IMR-90 (cell line): ENCODE measurements around the gene TMEM38A.

ENCODE experiments used
- BHLHE40 ChIP-seq: fragments of 150-350 bp; IDR thresholded peaks from 2 replicates; pipeline ENCODE4 v1.6.1; 2016; ENCODE audit warnings: mild to moderate bottlenecking, low read depth, low read length
- CEBPB ChIP-seq: IDR thresholded peaks from 2 replicates; pipeline ENCODE4 v1.6.1; 2012; ENCODE audit warnings: low read depth, low read length, improper control_type of control experiment
- CHD1 ChIP-seq: IDR thresholded peaks from 2 replicates; pipeline ENCODE4 v1.6.1; 2012; ENCODE audit warnings: low read depth, low read length, improper control_type of control experiment
- CTCF ChIP-seq: conservative IDR thresholded peaks from 2 replicates; pipeline ENCODE4 v1.5.1; 2012; ENCODE audit warnings: mild to moderate bottlenecking, low read depth, low read length, improper control_type of control experiment
- ELK1 ChIP-seq: fragments of 150-350 bp; IDR thresholded peaks from 2 replicates; pipeline ENCODE4 v1.6.1; 2016; ENCODE audit warnings: low read depth, mild to moderate bottlenecking, low read length, moderate library complexity, borderline replicate concordance
- FOS ChIP-seq: fragments of 150-350 bp; IDR thresholded peaks from 2 replicates; pipeline ENCODE4 v1.6.1; 2016; ENCODE audit warnings: low read depth, low read length
- MAFK ChIP-seq: IDR thresholded peaks from 2 replicates; pipeline ENCODE4 v1.6.1; 2012; ENCODE audit warnings: low read depth, low read length, improper control_type of control experiment
- MXI1 ChIP-seq: IDR thresholded peaks from 2 replicates; pipeline ENCODE4 v1.6.1; 2012; ENCODE audit warnings: low read depth, mild to moderate bottlenecking, low read length, moderate library complexity, borderline replicate concordance
- POLR2A ChIP-seq: IDR thresholded peaks from 2 replicates; pipeline ENCODE4 v1.6.1; 2012; ENCODE audit warnings: mild to moderate bottlenecking, low read depth, low read length
- RAD21 ChIP-seq: IDR thresholded peaks from 2 replicates; pipeline ENCODE4 v1.6.1; 2012; ENCODE audit warnings: low read length, improper control_type of control experiment
- RCOR1 ChIP-seq: IDR thresholded peaks from 2 replicates; pipeline ENCODE4 v1.6.1; 2012; ENCODE audit warnings: mild to moderate bottlenecking, low read length, improper control_type of control experiment; ENCODE audit not compliant: insufficient replicate concordance
- RFX5 ChIP-seq: IDR thresholded peaks from 2 replicates; pipeline ENCODE4 v1.8.0; 2012; ENCODE audit warnings: low read depth, mild to moderate bottlenecking, low read length, moderate library complexity
- SMC3 ChIP-seq: fragments of 150-350 bp; IDR thresholded peaks from 2 replicates; pipeline ENCODE4 v1.6.1; 2016; ENCODE audit warnings: low read depth, mild to moderate bottlenecking, antibody characterized with exemption, low read length, moderate library complexity
- USF2 ChIP-seq: fragments of 150-350 bp; IDR thresholded peaks from 2 replicates; pipeline ENCODE4 v1.6.1; 2017; ENCODE audit warnings: mild to moderate bottlenecking, antibody characterized with exemption, low read length, low read depth

- no peak for TF ChIP-seq CTCF
- no peak for TF ChIP-seq POLR2A
- no peak for TF ChIP-seq RCOR1
- no peak for TF ChIP-seq USF2
- TF ChIP-seq RFX5, result no peak
- TF ChIP-seq ELK1, result no peak
- no peak for TF ChIP-seq CEBPB
- no peak for TF ChIP-seq BHLHE40
- no peak for TF ChIP-seq FOS
- no peak for TF ChIP-seq RAD21
- TF ChIP-seq CHD1, result no peak
- no peak for TF ChIP-seq MXI1
- TF ChIP-seq MAFK, result no peak
- no peak for TF ChIP-seq SMC3
Observed at GRCh38 chr19:16618248-16618647, 42.7 kb upstream of the TMEM38A start.
